ENCODE data around the gene NAXD. TPM values are rescaled to one million over a fixed set of nuclear protein-coding genes. Genes with fewer than 3 reads are reported as not detected.
"Not testable (repeated sequence)": the region's sequence is repeated elsewhere in the genome, so short reads cannot be mapped to it uniquely, and the experiment has no call there.

Gene NAXD
- total RNA-seq, 1 donor from 2014 or later = 62.7 TPM

- DNase-seq (ENCODE audit: low spot score) = no peak
Measured at GRCh38 chr13:110627761-110628476, 12.6 kb downstream of the NAXD start.

- peak; percentile 41 for DNase-seq (ENCODE audit: low spot score)
Measured at GRCh38 chr13:110628477-110628793, 13.1 kb downstream of the NAXD start.

GRCh38 chr13:110628952-110629701, 13.8 kb downstream of the NAXD start:
- DNase-seq (ENCODE audit: low spot score) = no peak

GRCh38 chr13:110629735-110630134, 14.4 kb downstream of the NAXD start:
- no peak for DNase-seq (ENCODE audit: low spot score)

- DNase-seq (ENCODE audit: low spot score) = no peak
Measured at GRCh38 chr13:110630566-110631119, 15.3 kb downstream of the NAXD start.

GRCh38 chr13:110632255-110632654, 16.9 kb downstream of the NAXD start:
- not testable (repeated sequence) for DNase-seq (ENCODE audit: low spot score)

- DNase-seq (ENCODE audit: low spot score) = no peak
Measured at GRCh38 chr13:110633776-110634175, 18.4 kb downstream of the NAXD start.

- no peak for DNase-seq (ENCODE audit: low spot score)
Measured at GRCh38 chr13:110634558-110634957, 19.2 kb downstream of the NAXD start.

GRCh38 chr13:110635405-110636002, 20.2 kb downstream of the NAXD start:
- no peak for DNase-seq (ENCODE audit: low spot score)

GRCh38 chr13:110636053-110636475, 20.7 kb downstream of the NAXD start:
- no peak for DNase-seq (ENCODE audit: low spot score)

- no peak for DNase-seq (ENCODE audit: low spot score)
Measured at GRCh38 chr13:110636701-110637201, 21.4 kb downstream of the NAXD start.

- DNase-seq (ENCODE audit: low spot score) = no peak
Measured at GRCh38 chr13:110637275-110637674, 21.9 kb downstream of the NAXD start.

- DNase-seq (ENCODE audit: low spot score) = no peak
Measured at GRCh38 chr13:110637747-110638146, 22.4 kb downstream of the NAXD start.

GRCh38 chr13:110638257-110638656, 22.9 kb downstream of the NAXD start:
- DNase-seq (ENCODE audit: low spot score) = no peak

GRCh38 chr13:110638814-110639806, 23.8 kb downstream of the NAXD start:
- DNase-seq (ENCODE audit: low spot score) = no peak

- no peak for DNase-seq (ENCODE audit: low spot score)
Measured at GRCh38 chr13:110639935-110640334, 24.6 kb downstream of the NAXD start.

GRCh38 chr13:110640591-110641029, 25.3 kb downstream of the NAXD start:
- no peak for DNase-seq (ENCODE audit: low spot score)

- no peak for DNase-seq (ENCODE audit: low spot score)
Measured at GRCh38 chr13:110641055-110642015, 26.0 kb downstream of the NAXD start.

- no peak for DNase-seq (ENCODE audit: low spot score)
Measured at GRCh38 chr13:110642291-110642981, 27.1 kb downstream of the NAXD start.
